Measurements from ENCODE around the gene RUBCN.

DNA sequence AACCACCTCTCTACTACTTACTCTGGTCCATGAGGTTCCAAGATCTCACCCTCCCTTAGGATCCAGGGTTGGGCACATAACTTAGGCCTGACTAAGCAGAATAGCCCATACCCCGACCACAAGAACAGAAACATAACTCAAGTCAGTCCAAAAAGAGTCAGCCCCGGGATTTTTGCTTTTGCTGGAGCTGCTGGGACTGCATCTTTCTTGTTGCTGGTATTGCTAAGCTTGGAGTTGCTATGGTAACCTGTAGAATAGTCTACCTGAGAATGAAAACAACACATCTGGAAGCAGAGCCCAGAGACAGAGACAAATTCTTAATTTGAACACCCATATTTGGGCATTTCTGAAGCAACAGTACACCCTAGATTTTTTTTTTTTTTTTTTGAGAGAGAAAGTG, 6.5 kb downstream of the RUBCN start:
- TF ChIP-seq, protein P1, sequence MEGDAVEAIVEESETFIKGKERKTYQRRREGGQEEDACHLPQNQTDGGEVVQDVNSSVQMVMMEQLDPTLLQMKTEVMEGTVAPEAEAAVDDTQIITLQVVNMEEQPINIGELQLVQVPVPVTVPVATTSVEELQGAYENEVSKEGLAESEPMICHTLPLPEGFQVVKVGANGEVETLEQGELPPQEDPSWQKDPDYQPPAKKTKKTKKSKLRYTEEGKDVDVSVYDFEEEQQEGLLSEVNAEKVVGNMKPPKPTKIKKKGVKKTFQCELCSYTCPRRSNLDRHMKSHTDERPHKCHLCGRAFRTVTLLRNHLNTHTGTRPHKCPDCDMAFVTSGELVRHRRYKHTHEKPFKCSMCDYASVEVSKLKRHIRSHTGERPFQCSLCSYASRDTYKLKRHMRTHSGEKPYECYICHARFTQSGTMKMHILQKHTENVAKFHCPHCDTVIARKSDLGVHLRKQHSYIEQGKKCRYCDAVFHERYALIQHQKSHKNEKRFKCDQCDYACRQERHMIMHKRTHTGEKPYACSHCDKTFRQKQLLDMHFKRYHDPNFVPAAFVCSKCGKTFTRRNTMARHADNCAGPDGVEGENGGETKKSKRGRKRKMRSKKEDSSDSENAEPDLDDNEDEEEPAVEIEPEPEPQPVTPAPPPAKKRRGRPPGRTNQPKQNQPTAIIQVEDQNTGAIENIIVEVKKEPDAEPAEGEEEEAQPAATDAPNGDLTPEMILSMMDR (IDR thresholded peaks at IDR 0.05), result no peak
- TF ChIP-seq POLR2A (IDR thresholded peaks at IDR 0.05), result no peak

Measured in esophagus squamous epithelium (tissue), 4 donors.